Forelimb muscle (tissue), 1 donor: Measurements from ENCODE around the gene DCBLD2. TPM values are rescaled to one million over a fixed set of nuclear protein-coding genes. Genes with fewer than 3 reads are reported as not detected.
"Not testable (repeated sequence)": the region's sequence is repeated elsewhere in the genome, so short reads cannot be mapped to it uniquely, and the experiment has no call there.

Experiments used
- DNase-seq: peaks from one replicate; pipeline ENCODE4 v3.0.0-alpha.2; 2013; ENCODE audit warnings: low read depth
- polyA plus RNA-seq: library from polyadenylated mRNA; unstranded; fragments of 120-200 nt; gene quantifications from one replicate; pipeline ENCODE4 v1.2.1, GENCODE V29; 2013; ENCODE audit not compliant: insufficient read length

DCBLD2 gene
- polyA plus RNA-seq, 1 donor = 27.5 TPM

GRCh38 chr3:98892263-98892662, 9.2 kb downstream of the DCBLD2 start:
- no peak for DNase-seq

GRCh38 chr3:98890965-98891910, 10.3 kb downstream of the DCBLD2 start:
- no peak for DNase-seq

GRCh38 chr3:98890181-98890835, 11.2 kb downstream of the DCBLD2 start:
- no peak for DNase-seq

GRCh38 chr3:98887684-98888083, 13.8 kb downstream of the DCBLD2 start:
- no peak for DNase-seq

GRCh38 chr3:98886525-98886924, 15.0 kb downstream of the DCBLD2 start:
- no peak for DNase-seq

- DNase-seq = no peak
These were observed 15.6 kb downstream of the DCBLD2 start for GRCh38 chr3:98885851-98886250.

GRCh38 chr3:98884675-98885371, 16.7 kb downstream of the DCBLD2 start:
- DNase-seq = no peak

GRCh38 chr3:98882614-98883333, 18.7 kb downstream of the DCBLD2 start:
- not testable (repeated sequence) for DNase-seq

- DNase-seq = no peak
These were observed 24.4 kb downstream of the DCBLD2 start for GRCh38 chr3:98877132-98877531.

GRCh38 chr3:98875535-98875934, 26.0 kb downstream of the DCBLD2 start:
- no peak for DNase-seq

GRCh38 chr3:98874602-98875249, 26.8 kb downstream of the DCBLD2 start:
- no peak for DNase-seq

GRCh38 chr3:98869391-98869790, 32.1 kb downstream of the DCBLD2 start:
- no peak for DNase-seq

GRCh38 chr3:98857971-98858370, 43.5 kb downstream of the DCBLD2 start:
- not testable (repeated sequence) for DNase-seq

- DNase-seq = not testable (repeated sequence)
These were observed 44.2 kb downstream of the DCBLD2 start for GRCh38 chr3:98857258-98857657.

GRCh38 chr3:98856724-98857123, 44.8 kb downstream of the DCBLD2 start:
- no peak for DNase-seq

GRCh38 chr3:98855806-98856400, 45.6 kb downstream of the DCBLD2 start:
- DNase-seq = peak; percentile 4

- DNase-seq = no peak
These were observed 53.4 kb downstream of the DCBLD2 start for GRCh38 chr3:98848108-98848507.

- DNase-seq = no peak
These were observed 55.4 kb downstream of the DCBLD2 start for GRCh38 chr3:98846101-98846500.

GRCh38 chr3:98843266-98843959, 58.1 kb downstream of the DCBLD2 start:
- no peak for DNase-seq

- DNase-seq = no peak
These were observed 61.6 kb downstream of the DCBLD2 start for GRCh38 chr3:98839846-98840245.
